H9 (cell line): ENCODE data around the gene GNA12. TPM values are rescaled to one million over a fixed set of nuclear protein-coding genes. Genes with fewer than 3 reads are reported as not detected.
A peak's percentile ranks its signal among the peaks of the same experiment; 100 is the strongest.

Experiments used
- DNase-seq: peaks from one replicate; pipeline ENCODE4 v3.0.0-alpha.2; 2017
- H2AFZ ChIP-seq: one replicate; pipeline ENCODE4 v1.6.1; 2013; ENCODE audit warnings: mild to moderate bottlenecking, low read length, control low read depth, moderate library complexity
- H2AK5ac ChIP-seq: 2 replicates; pipeline ENCODE4 v1.6.1; 2013; ENCODE audit warnings: low read length, control low read depth, mixed read lengths; ENCODE audit not compliant: insufficient read length
- H2BK120ac ChIP-seq: one replicate; pipeline ENCODE4 v1.6.1; 2013; ENCODE audit warnings: low read depth, mild to moderate bottlenecking, low read length, control low read depth, inconsistent platforms; ENCODE audit not compliant: poor library complexity, severe bottlenecking
- H2BK12ac ChIP-seq: 2 replicates; pipeline ENCODE4 v1.6.1; 2013; ENCODE audit warnings: low read length, control low read depth, mixed read lengths, low read depth; ENCODE audit not compliant: insufficient read length
- H2BK15ac ChIP-seq: 2 replicates; pipeline ENCODE4 v1.6.1; 2013; ENCODE audit warnings: low read depth, low read length, control low read depth
- H2BK20ac ChIP-seq: one replicate; pipeline ENCODE4 v1.6.1; 2013; ENCODE audit warnings: low read depth, mild to moderate bottlenecking, low read length, control low read depth, inconsistent platforms; ENCODE audit not compliant: poor library complexity, severe bottlenecking
- H2BK5ac ChIP-seq: 2 replicates; pipeline ENCODE4 v1.6.1; 2013; ENCODE audit warnings: low read length, control low read depth, mixed read lengths; ENCODE audit not compliant: insufficient read length
- H3K14ac ChIP-seq: 2 replicates; pipeline ENCODE4 v1.6.1; 2013; ENCODE audit warnings: low read length, control low read depth; ENCODE audit not compliant: insufficient read depth
- H3K18ac ChIP-seq: 2 replicates; pipeline ENCODE4 v1.6.1; 2013; ENCODE audit warnings: low read depth, mild to moderate bottlenecking, mixed read lengths, low read length, control low read depth; ENCODE audit not compliant: insufficient read length
- H3K23ac ChIP-seq: 2 replicates; pipeline ENCODE4 v1.6.1; 2013; ENCODE audit warnings: low read length, control low read depth, mixed read lengths, low read depth; ENCODE audit not compliant: insufficient read length
- H3K23me2 ChIP-seq: 2 replicates; pipeline ENCODE4 v1.6.1; 2013; ENCODE audit warnings: low read depth, mild to moderate bottlenecking, mixed read lengths, low read length, control low read depth; ENCODE audit not compliant: insufficient read length, poor library complexity, severe bottlenecking
- H3K27ac ChIP-seq: 2 replicates; pipeline ENCODE4 v1.5.1; 2013; ENCODE audit warnings: low read length, control low read depth, mixed read lengths, low read depth; ENCODE audit not compliant: insufficient read length
- H3K27me3 ChIP-seq: 2 replicates; pipeline ENCODE4 v1.6.1; 2013; ENCODE audit warnings: low read length, control low read depth, inconsistent platforms; ENCODE audit not compliant: insufficient read depth
- H3K4ac ChIP-seq: 2 replicates; pipeline ENCODE4 v1.6.1; 2013; ENCODE audit warnings: low read depth, mild to moderate bottlenecking, control low read depth, inconsistent platforms, low read length, moderate library complexity
- H3K4me1 ChIP-seq: 2 replicates; pipeline ENCODE4 v1.6.1; 2013; ENCODE audit warnings: low read length, control low read depth, inconsistent platforms; ENCODE audit not compliant: insufficient read depth
- H3K4me2 ChIP-seq: 2 replicates; pipeline ENCODE4 v1.6.1; 2013; ENCODE audit warnings: low read length, control low read depth, mixed read lengths; ENCODE audit not compliant: insufficient read length, insufficient read depth
- H3K56ac ChIP-seq: 2 replicates; pipeline ENCODE4 v1.6.1; 2013; ENCODE audit warnings: low read depth, mild to moderate bottlenecking, mixed read lengths, low read length, control low read depth; ENCODE audit not compliant: insufficient read length
- H3K79me1 ChIP-seq: 2 replicates; pipeline ENCODE4 v1.6.1; 2013; ENCODE audit warnings: low read depth, mild to moderate bottlenecking, moderate library complexity, low read length, control low read depth, inconsistent platforms; ENCODE audit not compliant: insufficient read depth, poor library complexity, severe bottlenecking
- H3K79me2 ChIP-seq: 2 replicates; pipeline ENCODE4 v1.6.1; 2013; ENCODE audit warnings: low read length, control low read depth, inconsistent platforms; ENCODE audit not compliant: insufficient read depth
- H3K9ac ChIP-seq: 2 replicates; pipeline ENCODE4 v1.6.1; 2013; ENCODE audit warnings: low read length, control low read depth, mixed read lengths; ENCODE audit not compliant: insufficient read length; ENCODE audit errors: extremely low read depth
- H3K9me3 ChIP-seq: one replicate; pipeline ENCODE4 v1.6.1; 2013; ENCODE audit warnings: low read depth, low read length, inconsistent platforms; ENCODE audit not compliant: control insufficient read depth
- H3T11ph ChIP-seq: one replicate; pipeline ENCODE4 v1.6.1; 2013; ENCODE audit warnings: mild to moderate bottlenecking, low read length, control low read depth, inconsistent platforms
- H4K20me1 ChIP-seq: one replicate; pipeline ENCODE4 v1.6.1; 2013; ENCODE audit not compliant: control insufficient read depth, insufficient read length, insufficient read depth
- H4K5ac ChIP-seq: 2 replicates; pipeline ENCODE4 v1.6.1; 2013; ENCODE audit warnings: low read depth, mild to moderate bottlenecking, mixed read lengths, low read length, control low read depth; ENCODE audit not compliant: insufficient read length
- H4K8ac ChIP-seq: replicated peaks from 2 replicates; pipeline ENCODE4 v1.6.1; 2013; ENCODE audit warnings: low read length, control low read depth, mixed read lengths, low read depth; ENCODE audit not compliant: insufficient read length
- H4K91ac ChIP-seq: 2 replicates; pipeline ENCODE4 v1.6.1; 2013; ENCODE audit warnings: low read depth, mild to moderate bottlenecking, moderate library complexity, mixed read lengths, low read length, control low read depth; ENCODE audit not compliant: insufficient read length
- H3K27ac Mint-ChIP-seq, 3 experiments: 2 replicates in 2 of 3; 3 replicates in 1 of 3; pipeline ENCODE4 v1.8.0; 2020 to 2021; ENCODE audit warnings: mixed read lengths in 3 of 3, mild to moderate bottlenecking in 1 of 3, moderate library complexity in 1 of 3
- H3K27me3 Mint-ChIP-seq: 2 replicates; pipeline ENCODE4 v1.8.0; 2021; ENCODE audit warnings: low read depth, mild to moderate bottlenecking, moderate library complexity, mixed read lengths
- H3K36me3 Mint-ChIP-seq, 3 experiments: 2 replicates in 2 of 3; 3 replicates in 1 of 3; pipeline ENCODE4 v1.8.0; 2020 to 2021; ENCODE audit warnings: low read depth in 3 of 3, mixed read lengths in 3 of 3; ENCODE audit not compliant: insufficient read depth in 1 of 3
- H3K4me1 Mint-ChIP-seq, 2 experiments: 2 replicates each; pipeline ENCODE4 v1.8.0; 2020; ENCODE audit warnings: mixed read lengths in 2 of 2
- H3K4me3 Mint-ChIP-seq, 2 experiments: 2 replicates in 1 of 2; 3 replicates in 1 of 2; pipeline ENCODE4 v1.8.0; 2020 to 2021; ENCODE audit warnings: mild to moderate bottlenecking in 2 of 2, mixed read lengths in 2 of 2, moderate library complexity in 1 of 2
- H3K9me3 Mint-ChIP-seq, 2 experiments: 2 replicates in 1 of 2; 3 replicates in 1 of 2; pipeline ENCODE4 v1.8.0; 2020; ENCODE audit warnings: mild to moderate bottlenecking in 2 of 2, mixed read lengths in 2 of 2, moderate library complexity in 1 of 2
- WGBS: extraction: QIAGEN DNeasy Blood & Tissue Kit; methylation state at CpG from one replicate; pipeline ENCODE4 v1.1.7; 2013; ENCODE audit warnings: missing lambda C conversion rate, low lambda C conversion rate, mixed read lengths; ENCODE audit not compliant: insufficient read length; ENCODE audit errors: extremely low coverage; 5-methylcytosine and 5-hydroxymethylcytosine counted together
- total RNA-seq: library from RNA; stranded (reverse); gene quantifications from 2 replicates; pipeline ENCODE4 v1.2.1, GENCODE V29; 2021
- TF ChIP-seq, protein P1 (sequence below): fragments of 200-600 bp; sonication (generic); conservative IDR thresholded peaks from 3 replicates; pipeline ENCODE4 v1.8.0; 2021; ENCODE audit warnings: antibody characterized with exemption, mild to moderate bottlenecking

GNA12 gene
- total RNA-seq, 1 experiment from 2014 or later: 60.2 TPM

GRCh38 chr7:2879354-2879753 is 35.2 kb upstream of the GNA12 start:
- Mint-ChIP-seq H3K4me1 (peaks cover 25 to 47% of the 10 kb centered on the region in 2 experiments), H3K36me3 (no peaks in the 10 kb centered on the region), H3K4me3 (no peak overlapping the region), H3K27me3 (no peaks in the 10 kb centered on the region), H3K9me3 (peaks cover 0 to 5% of the 10 kb centered on the region in 2 experiments; a peak in 2 of 5 replicates), H3K27ac (no peak overlapping the region)
- no peak overlapping the region for H3T11ph ChIP-seq
- H3K4me2 ChIP-seq: no peak overlapping the region
- H3K56ac ChIP-seq: no peak overlapping the region
- H4K20me1 ChIP-seq: no peaks in the 10 kb centered on the region
- H3K79me1 ChIP-seq: no peaks in the 10 kb centered on the region
- no peak overlapping the region for H3K27ac ChIP-seq
- H2BK12ac ChIP-seq: no peak overlapping the region
- TF ChIP-seq, protein P1, sequence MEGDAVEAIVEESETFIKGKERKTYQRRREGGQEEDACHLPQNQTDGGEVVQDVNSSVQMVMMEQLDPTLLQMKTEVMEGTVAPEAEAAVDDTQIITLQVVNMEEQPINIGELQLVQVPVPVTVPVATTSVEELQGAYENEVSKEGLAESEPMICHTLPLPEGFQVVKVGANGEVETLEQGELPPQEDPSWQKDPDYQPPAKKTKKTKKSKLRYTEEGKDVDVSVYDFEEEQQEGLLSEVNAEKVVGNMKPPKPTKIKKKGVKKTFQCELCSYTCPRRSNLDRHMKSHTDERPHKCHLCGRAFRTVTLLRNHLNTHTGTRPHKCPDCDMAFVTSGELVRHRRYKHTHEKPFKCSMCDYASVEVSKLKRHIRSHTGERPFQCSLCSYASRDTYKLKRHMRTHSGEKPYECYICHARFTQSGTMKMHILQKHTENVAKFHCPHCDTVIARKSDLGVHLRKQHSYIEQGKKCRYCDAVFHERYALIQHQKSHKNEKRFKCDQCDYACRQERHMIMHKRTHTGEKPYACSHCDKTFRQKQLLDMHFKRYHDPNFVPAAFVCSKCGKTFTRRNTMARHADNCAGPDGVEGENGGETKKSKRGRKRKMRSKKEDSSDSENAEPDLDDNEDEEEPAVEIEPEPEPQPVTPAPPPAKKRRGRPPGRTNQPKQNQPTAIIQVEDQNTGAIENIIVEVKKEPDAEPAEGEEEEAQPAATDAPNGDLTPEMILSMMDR: no peak
- no peak overlapping the region for H2BK5ac ChIP-seq
- H3K4me1 ChIP-seq: peaks cover 5% of the 10 kb centered on the region; the same call in 1 of the 2 replicates
- no peak overlapping the region for H3K18ac ChIP-seq
- no peak overlapping the region for H2BK20ac ChIP-seq
- H3K23me2 ChIP-seq: no peaks in the 10 kb centered on the region
- WGBS: no CpG with 5 or more reads among the region's 8 CpGs
- H4K5ac ChIP-seq: no peak overlapping the region
- no peak overlapping the region for H3K14ac ChIP-seq
- H3K4ac ChIP-seq: no peak overlapping the region
- no peak overlapping the region for H3K23ac ChIP-seq
- no peaks in the 10 kb centered on the region for H3K27me3 ChIP-seq
- no peak overlapping the region for H2AFZ ChIP-seq
- DNase-seq: no peak
- H4K91ac ChIP-seq: no peak overlapping the region
- H2BK120ac ChIP-seq: no peak overlapping the region
- H3K9me3 ChIP-seq: no peaks in the 10 kb centered on the region
- H3K79me2 ChIP-seq: no peaks in the 10 kb centered on the region
- H4K8ac ChIP-seq: peak overlapping the region; percentile 7
- H2AK5ac ChIP-seq: no peak overlapping the region
- no peak overlapping the region for H2BK15ac ChIP-seq
- H3K9ac ChIP-seq: no peak overlapping the region
